Measurements from ENCODE around the gene ZNF362. TPM values are rescaled to one million over a fixed set of nuclear protein-coding genes. Genes with fewer than 3 reads are reported as not detected.

ZNF362 gene
- total RNA-seq, 4 donors from 2014 or later: 3.6 to 18.9 (median 13.7) TPM

DNA sequence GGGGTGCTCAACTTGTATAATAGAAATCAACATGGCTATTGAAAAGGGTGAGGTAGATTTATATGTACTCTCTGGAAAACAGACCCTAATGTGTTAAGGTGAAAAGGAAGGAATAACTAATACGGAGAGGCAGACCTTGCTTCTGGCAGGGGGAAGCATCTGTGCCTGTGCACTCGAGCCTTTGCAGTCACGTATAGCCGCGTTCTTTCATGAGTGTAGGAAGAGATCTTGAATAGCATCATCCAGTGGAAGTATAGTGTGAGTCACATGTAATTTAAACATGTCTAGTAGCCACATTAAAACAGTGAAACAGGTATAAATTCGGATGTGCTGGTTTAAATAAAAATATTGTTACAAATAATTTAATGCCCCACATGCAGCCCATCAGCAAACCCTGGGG is 61.7 kb downstream of the ZNF362 start:
- Histone ChIP-seq H3K4me3 (no peak overlapping the region), H3K4me1 (no peaks in the 10 kb centered on the region), H3K9me3 (no peaks in the 10 kb centered on the region), H3K27me3 (no peaks in the 10 kb centered on the region), H3K27ac (no peak overlapping the region), H3K36me3 (peaks cover 0 to 13% (median 5%) of the 10 kb centered on the region in 3 donors)
- intact Hi-C loops (cut with DNase I): no loop called here
- TF ChIP-seq POLR2A (IDR thresholded peaks at IDR 0.05): no peak
- no peak for TF ChIP-seq CTCF (IDR thresholded peaks at IDR 0.05)
- WGBS, 2 donors: 47 to 63% methylated on average over 6 of the region's 6 CpGs
- DNase-seq: no peak

- Histone ChIP-seq H3K27me3 (no peaks in the 10 kb centered on the region), H3K4me3 (no peak overlapping the region), H3K36me3 (peaks cover 13 to 27% (median 18%) of the 10 kb centered on the region in 3 donors), H3K4me1 (no peaks in the 10 kb centered on the region), H3K27ac (no peak overlapping the region), H3K9me3 (no peaks in the 10 kb centered on the region)
- WGBS, 2 donors: 77 to 87% methylated on average over 7 to 8 of the region's 9 CpGs
- TF ChIP-seq CTCF (IDR thresholded peaks at IDR 0.05) (no peak), POLR2A (IDR thresholded peaks at IDR 0.05) (no peak)
- no peak for DNase-seq
- intact Hi-C loops (cut with DNase I): no loop called here
Observed at GRCh38 chr1:33319186-33319948, 63.1 kb downstream of the ZNF362 start.

DNA sequence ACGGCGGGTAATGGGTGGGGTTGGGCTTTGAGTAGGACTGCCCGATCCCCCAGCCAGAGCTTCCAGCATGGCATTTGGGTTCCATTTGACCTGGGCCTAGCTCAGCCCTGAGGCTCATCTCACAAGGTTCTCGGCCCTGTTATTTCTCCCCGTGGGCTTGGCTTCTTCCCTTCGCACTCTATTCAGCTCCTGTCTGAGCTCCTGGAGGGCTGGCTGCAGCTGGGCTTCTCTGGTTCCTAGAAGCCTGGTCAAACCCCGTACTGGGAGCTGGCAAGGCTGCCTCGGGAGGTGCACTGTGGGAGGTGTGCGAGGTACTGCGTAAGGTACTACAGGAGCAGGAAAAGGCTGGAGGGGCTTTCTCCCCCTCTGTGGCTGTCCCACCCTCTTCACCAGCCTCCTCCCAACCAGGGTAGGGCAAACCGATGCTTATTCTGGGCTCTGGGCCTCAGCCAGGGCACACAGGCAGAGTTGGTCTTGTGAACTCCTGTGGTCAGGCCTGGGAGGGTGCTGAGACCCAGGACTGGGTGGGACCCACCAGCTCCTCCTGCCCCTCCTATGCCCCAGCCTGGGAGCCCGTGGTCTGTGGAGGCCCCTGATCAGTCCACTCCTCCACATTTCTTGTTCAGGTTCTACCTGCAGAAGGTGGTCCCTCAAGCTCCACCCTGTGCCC is 63.8 kb downstream of the ZNF362 start:
- no peak overlapping the region for H3K4me3 ChIP-seq
- intact Hi-C loops (cut with DNase I): no loop called here
- H3K27me3 ChIP-seq: no peaks in the 10 kb centered on the region
- no peak overlapping the region for H3K27ac ChIP-seq
- TF ChIP-seq POLR2A (IDR thresholded peaks at IDR 0.05) (no peak), CTCF (IDR thresholded peaks at IDR 0.05) (no peak)
- no peaks in the 10 kb centered on the region for H3K4me1 ChIP-seq
- H3K36me3 ChIP-seq: peaks cover 20 to 34% (median 24%) of the 10 kb centered on the region in 3 donors
- no peaks in the 10 kb centered on the region for H3K9me3 ChIP-seq
- DNase-seq: no peak
- WGBS, 2 donors: 50 to 68% methylated on average over 2 to 6 of the region's 12 CpGs

DNA sequence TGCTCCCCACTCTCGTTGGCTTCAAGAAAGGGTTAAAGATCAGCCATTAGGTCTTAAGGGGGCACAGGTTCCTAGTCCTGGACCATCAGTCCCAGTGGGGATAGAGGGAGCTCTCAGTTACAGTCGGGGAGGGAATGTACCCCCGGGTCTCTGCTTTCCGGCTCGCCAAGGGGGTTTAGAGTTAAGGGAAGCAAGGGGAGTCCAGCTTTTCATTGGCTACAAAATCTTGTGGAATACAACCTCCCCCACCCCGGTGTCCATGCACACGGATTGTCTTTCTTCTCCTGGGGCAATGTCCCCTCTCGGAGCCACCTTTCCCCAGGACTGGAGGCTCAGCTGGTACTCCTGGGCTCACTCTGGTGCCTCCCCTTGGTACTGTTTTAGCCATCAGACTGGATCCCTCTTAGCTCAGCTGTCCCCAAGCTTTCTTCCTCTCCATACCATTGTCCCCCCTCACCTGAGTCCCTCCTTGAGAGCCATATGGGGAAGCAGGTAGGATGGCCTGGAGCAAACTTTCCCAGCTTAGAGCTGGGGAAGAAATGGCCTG is 64.4 kb downstream of the ZNF362 start, which contains the start of gene A3GALT2:
Gene A3GALT2, minus strand, starts transcription at position 480 of the 547 bp plus-strand sequence. Its CDS starts 0 bp downstream, at position 480.
- H3K36me3 ChIP-seq: peaks cover 26 to 40% (median 30%) of the 10 kb centered on the region in 3 donors
- H3K27me3 ChIP-seq: no peaks in the 10 kb centered on the region
- no peak for DNase-seq
- TF ChIP-seq CTCF (IDR thresholded peaks at IDR 0.05): no peak
- H3K9me3 ChIP-seq: no peaks in the 10 kb centered on the region
- 53 to 85% methylated on average over 7 of the region's 8 CpGs for WGBS, 2 donors
- no peak within 1 kb of the TSS for H3K4me3 ChIP-seq
- H3K27ac ChIP-seq: no peak within 1 kb of the TSS
- intact Hi-C loops (cut with DNase I): no loop called here
- H3K4me1 ChIP-seq: peaks cover 0 to 1% (median 0%) of the 10 kb centered on the region in 3 donors

DNA sequence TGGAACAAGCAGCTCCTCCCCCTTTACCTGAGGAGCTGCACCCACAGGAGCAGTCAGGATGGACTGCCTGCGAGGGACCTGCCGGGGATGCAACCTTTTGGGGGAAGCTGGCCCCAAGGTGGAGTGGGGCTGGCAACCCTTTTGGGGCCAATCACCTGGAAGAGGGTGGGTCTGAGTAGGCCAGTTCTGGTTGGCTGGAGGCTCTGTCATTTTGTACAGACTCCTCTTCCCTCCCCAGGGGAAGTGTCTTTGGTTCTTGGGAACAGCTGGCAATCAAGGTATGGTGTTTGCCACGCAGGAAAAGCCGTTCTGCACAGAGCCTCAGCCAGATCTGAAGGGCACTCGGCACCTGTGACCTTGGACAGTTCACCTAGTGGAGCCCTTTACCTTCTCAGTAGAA is 64.9 kb downstream of the ZNF362 start:
- TF ChIP-seq CTCF (IDR thresholded peaks at IDR 0.05): no peak
- no peak for TF ChIP-seq POLR2A (IDR thresholded peaks at IDR 0.05)
- Histone ChIP-seq H3K4me1 (peaks cover 0 to 6% (median 0%) of the 10 kb centered on the region in 3 donors), H3K36me3 (peaks cover 31 to 45% (median 35%) of the 10 kb centered on the region in 3 donors), H3K27me3 (no peaks in the 10 kb centered on the region), H3K27ac (no peak overlapping the region), H3K9me3 (no peaks in the 10 kb centered on the region), H3K4me3 (no peak overlapping the region)
- intact Hi-C loops (cut with DNase I): no loop called here
- WGBS, 2 donors: 48% methylated on average over 3 of the region's 5 CpGs; no CpG with 5 or more reads in 1 of the 2 donors
- DNase-seq: no peak
